Bone marrow (tissue), 2 donors: ENCODE data around the gene ACTL10.

Source experiments
- DNase-seq, 2 donors: peaks; one replicate each; lab custom pipeline; 2025; lab: John Stamatoyannopoulos, UW

Gene ACTL10

GRCh38 chr20:33677991-33678702, 11.4 kb downstream of the ACTL10 start:
- DNase-seq = no peak

GRCh38 chr20:33679758-33680485, 13.2 kb downstream of the ACTL10 start:
- no peak for DNase-seq

GRCh38 chr20:33680686-33681085, 13.9 kb downstream of the ACTL10 start:
- DNase-seq = no peak

- DNase-seq = no peak
Observed at GRCh38 chr20:33681288-33681687, 14.5 kb downstream of the ACTL10 start.

GRCh38 chr20:33681728-33682353, 15.1 kb downstream of the ACTL10 start:
- DNase-seq = no peak

GRCh38 chr20:33684533-33685327, 18.0 kb downstream of the ACTL10 start:
- no peak for DNase-seq

GRCh38 chr20:33685328-33686099, 18.8 kb downstream of the ACTL10 start:
- DNase-seq = no peak

- peak; percentile 76 to 81 for DNase-seq
Observed at GRCh38 chr20:33686100-33686983, 19.6 kb downstream of the ACTL10 start, which contains the start of gene E2F1. TSS of gene E2F1 (minus strand) at chr20:33686385. CDS start at chr20:33686264, 121 bp downstream.

- DNase-seq = no peak
Observed at GRCh38 chr20:33686984-33687366, 20.2 kb downstream of the ACTL10 start.

- DNase-seq = peak in 1 of 2 donors; percentile 66
Observed at GRCh38 chr20:33687370-33687915, 20.7 kb downstream of the ACTL10 start.

GRCh38 chr20:33687993-33688937, 21.5 kb downstream of the ACTL10 start:
- DNase-seq = no peak

- no peak for DNase-seq
Observed at GRCh38 chr20:33688938-33689424, 22.2 kb downstream of the ACTL10 start.

GRCh38 chr20:33689493-33689892, 22.8 kb downstream of the ACTL10 start:
- no peak for DNase-seq

GRCh38 chr20:33689973-33690372, 23.2 kb downstream of the ACTL10 start:
- DNase-seq = peak in 1 of 2 donors; percentile 86

GRCh38 chr20:33693289-33693688, 26.5 kb downstream of the ACTL10 start:
- no peak for DNase-seq

- no peak for DNase-seq
Observed at GRCh38 chr20:33693741-33694638, 27.2 kb downstream of the ACTL10 start.

- DNase-seq = no peak
Observed at GRCh38 chr20:33694639-33695012, 27.9 kb downstream of the ACTL10 start.

GRCh38 chr20:33696448-33696847, 29.7 kb downstream of the ACTL10 start:
- DNase-seq = no peak
